HG03342 (cell line): ENCODE results near the gene METRNL.
"Not testable (repeated sequence)": the region's sequence is repeated elsewhere in the genome, so short reads cannot be mapped to it uniquely, and the experiment has no call there.

Source experiments
- ATAC-seq: cut with Tn5 transposase; IDR thresholded peaks from one replicate; pipeline ENCODE4 v1.9.1; 2021; ENCODE audit warnings: mild to moderate bottlenecking, moderate library complexity; ENCODE audit not compliant: unreplicated experiment

METRNL gene

GRCh38 chr17:83118071-83118841, 38.8 kb downstream of the METRNL start:
- ATAC-seq, result no peak

DNA sequence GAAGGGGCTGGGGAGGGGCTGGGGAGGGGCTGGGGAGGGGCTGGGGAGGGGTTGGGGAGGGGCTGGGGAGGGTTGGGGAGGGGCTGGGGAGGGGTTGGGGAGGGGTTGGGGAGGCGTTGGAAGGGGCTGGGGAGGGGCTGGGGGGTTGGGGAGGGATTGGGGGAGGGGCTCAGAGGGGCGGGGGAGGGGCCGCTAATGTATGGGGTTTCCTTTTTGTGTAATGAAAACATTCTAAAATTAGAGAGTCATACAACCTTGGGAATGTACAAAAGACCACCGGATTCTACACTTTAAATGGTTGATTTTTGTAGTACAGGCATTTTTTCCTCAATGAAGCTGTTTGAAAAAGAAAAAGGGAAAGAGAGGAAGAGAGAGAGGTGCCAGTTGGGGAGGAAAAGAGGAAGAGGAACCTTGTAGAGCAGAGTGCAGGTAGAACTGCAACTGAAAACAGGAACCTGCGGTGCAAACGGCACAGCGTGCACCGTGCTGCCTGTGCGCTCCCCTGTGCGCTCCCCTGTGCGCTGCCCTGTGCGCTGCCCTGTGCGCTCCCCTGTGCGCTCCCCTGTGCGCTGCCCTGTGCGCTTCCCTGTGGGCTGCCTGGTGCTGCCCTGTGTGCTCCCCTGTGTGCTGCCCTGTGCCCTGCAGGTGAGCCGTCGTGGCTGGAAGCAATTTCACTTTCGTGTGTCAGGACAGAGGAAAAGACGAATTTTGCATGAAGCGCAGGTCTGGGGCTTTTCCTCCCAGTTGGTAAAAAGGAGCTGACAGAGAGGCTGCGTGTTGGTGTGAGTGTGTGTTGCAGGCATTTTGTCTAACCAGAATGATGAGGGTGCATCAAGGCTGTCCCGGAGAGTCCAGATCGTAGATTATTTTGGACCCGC, 40.8 kb downstream of the METRNL start:
- no peak for ATAC-seq

- ATAC-seq, result not testable (repeated sequence)
Measured at GRCh38 chr17:83121473-83121872, 42.1 kb downstream of the METRNL start.

GRCh38 chr17:83121921-83122820, 42.8 kb downstream of the METRNL start:
- ATAC-seq, result no peak

GRCh38 chr17:83122834-83123233, 43.4 kb downstream of the METRNL start:
- no peak for ATAC-seq

- ATAC-seq, result no peak
Measured at GRCh38 chr17:83123896-83124801, 44.7 kb downstream of the METRNL start.

GRCh38 chr17:83124871-83125514, 45.6 kb downstream of the METRNL start:
- ATAC-seq, result no peak

DNA sequence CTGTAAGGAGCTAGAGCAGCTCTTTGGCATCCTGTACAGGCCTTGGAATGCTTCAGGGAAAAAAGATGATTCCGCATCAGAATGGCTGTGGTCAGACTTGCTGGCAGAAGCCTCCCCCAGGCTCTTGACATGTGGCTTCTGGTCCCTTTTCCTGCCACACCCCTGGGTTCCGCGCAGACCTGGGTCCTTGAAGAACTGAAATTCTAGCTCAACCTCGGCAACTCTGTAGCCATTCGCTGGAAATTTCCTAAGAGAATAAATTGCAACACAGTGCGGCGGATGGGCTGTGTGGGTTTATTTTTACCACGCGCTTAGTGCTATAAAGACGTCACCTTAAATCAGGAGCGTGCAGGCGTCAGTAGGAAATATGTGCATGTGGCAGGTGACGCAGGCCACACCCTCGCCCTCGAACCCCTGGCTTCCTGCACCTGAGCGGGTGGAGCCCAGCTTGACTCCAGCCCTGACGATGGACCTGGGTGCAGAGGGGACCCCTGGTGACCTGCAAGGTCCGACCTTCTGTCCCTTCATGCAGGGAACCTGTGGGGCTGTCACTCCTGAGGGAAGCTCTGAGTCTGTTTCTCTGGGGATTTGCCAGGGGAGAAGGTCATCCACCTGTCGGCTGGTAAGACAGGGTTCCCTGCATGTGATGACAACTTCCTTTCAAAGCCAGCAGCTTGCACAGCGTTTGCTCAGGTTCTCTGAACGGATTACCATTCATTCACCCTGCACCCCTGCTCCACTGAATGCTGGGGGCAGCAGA, 46.3 kb downstream of the METRNL start:
- ATAC-seq, result no peak

- no peak for ATAC-seq
Measured at GRCh38 chr17:83126275-83126811, 46.9 kb downstream of the METRNL start.

- no peak for ATAC-seq
Measured at GRCh38 chr17:83127431-83128160, 48.2 kb downstream of the METRNL start.

GRCh38 chr17:83128306-83129240, 49.2 kb downstream of the METRNL start:
- no peak for ATAC-seq

DNA sequence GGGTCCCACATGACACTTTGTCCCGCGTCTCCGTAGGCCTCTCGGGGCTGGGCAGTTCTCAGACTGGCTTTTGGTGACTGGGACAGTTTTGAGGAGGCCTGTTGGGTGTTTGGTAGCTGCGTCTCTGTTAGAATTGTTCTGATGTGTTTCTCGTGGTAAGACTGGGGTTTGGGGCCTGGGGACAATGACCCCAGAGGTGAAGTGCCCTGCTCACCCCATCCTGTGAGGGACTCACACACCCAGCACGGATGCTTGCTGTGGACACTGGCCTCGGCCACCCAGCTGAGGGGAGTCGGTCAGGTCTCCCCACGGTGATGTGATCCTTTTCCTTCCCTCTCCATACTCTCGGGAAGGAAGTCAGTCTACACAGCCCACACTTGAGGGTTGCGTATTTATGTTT, 50.3 kb downstream of the METRNL start:
- ATAC-seq, result no peak

DNA sequence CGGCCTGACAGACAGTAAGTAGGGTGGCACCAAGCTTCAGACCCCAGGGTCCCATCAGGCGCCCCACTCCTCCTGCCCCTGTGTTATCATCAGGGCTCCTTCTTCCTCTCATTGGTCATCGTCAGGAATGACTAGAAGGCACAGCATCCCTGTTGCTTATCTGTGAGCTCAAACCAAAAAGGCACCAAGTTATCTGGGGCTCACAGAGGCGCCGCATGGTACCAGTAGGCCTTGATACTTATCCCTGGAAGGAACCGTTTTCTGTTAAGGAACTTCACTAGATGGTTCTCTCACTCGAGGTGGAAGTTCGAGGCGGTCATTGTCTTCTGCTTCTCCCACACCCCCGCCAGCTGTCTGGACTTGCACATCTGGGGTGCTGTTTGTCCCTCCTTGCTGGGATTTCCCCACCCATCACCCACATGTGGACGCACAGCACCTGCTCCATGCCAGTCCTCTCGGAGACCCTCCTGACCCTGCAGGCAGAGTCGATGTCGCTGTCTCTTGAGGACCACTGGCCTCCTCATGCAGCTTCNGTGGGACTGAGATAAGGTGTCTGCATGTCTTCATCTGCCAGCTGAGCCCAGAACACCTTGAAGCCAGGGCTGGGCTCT, 52.1 kb downstream of the METRNL start:
- ATAC-seq, result no peak

DNA sequence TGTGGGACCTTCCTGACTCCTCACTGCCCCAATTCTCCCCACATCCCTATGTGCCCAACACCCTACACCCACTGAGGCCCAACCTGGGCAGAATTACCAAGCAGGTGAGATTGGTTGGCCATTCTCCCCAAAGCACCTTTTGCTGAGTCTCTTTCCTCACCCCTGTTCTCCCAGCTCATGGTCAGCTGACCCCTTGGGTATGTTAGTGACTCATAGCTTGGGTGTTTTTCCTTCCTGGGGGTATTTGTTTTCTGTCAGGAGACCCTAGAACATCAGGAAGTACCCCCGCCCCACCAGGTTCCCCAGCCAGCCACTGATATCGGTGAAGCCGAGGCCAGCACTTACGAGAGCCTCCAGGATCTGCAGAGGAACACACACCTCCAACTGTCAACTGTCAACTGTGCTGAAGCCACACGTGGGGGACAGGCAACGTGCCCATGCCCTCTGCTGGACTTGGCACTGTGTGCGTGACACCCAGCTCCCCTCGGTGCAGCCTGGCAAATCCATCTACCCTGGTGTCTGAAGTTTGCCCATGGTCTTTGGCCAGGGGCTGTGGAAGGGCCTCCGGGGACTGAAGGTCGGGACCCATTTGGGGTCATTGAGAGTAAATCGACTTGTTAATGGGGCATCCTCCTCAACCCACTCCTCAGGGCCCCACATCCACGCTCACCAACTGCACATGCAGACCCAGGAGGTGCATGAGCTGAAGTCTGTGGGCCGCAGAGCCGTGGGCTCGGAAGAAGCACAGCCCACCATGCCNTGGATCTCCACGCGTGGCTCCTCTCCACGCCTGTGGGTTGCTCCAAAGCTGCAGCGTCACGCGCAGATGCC, 53.1 kb downstream of the METRNL start:
- ATAC-seq, result no peak

GRCh38 chr17:83133302-83134121, 54.1 kb downstream of the METRNL start:
- ATAC-seq, result no peak
